K562 (cell line): Measurements from ENCODE around the gene SYMPK. TPM values are rescaled to one million over a fixed set of nuclear protein-coding genes. Genes with fewer than 3 reads are reported as not detected.
A peak's percentile ranks its signal among the peaks of the same experiment; 100 is the strongest.

Experiments used
- BRD9 ChIP-seq: fragments of 450-650 bp; IDR thresholded peaks from 2 replicates; pipeline ENCODE4 v1.6.1; 2018; ENCODE audit warnings: low read depth; ENCODE audit not compliant: partially characterized antibody
- CREB5 ChIP-seq: fragments of 250-450 bp; sonication (Bioruptor Pico); IDR thresholded peaks from 2 replicates; pipeline ENCODE4 v1.5.0; 2020; ENCODE audit warnings: mild to moderate bottlenecking
- DLX4 ChIP-seq: fragments of 250-450 bp; sonication (Bioruptor Pico); IDR thresholded peaks from 2 replicates; pipeline ENCODE4 v1.6.1; 2021; ENCODE audit warnings: mild to moderate bottlenecking
- E2F1 ChIP-seq: sonication (generic); formaldehyde crosslinking; IDR thresholded peaks from 2 replicates; pipeline ENCODE4 v1.8.1; 2023; ENCODE audit warnings: mild to moderate bottlenecking, missing genetic modification reagents, moderate library complexity
- GATA2 ChIP-seq: sonication (generic); formaldehyde crosslinking; IDR thresholded peaks from 2 replicates; pipeline ENCODE4 v1.4.0; 2020; ENCODE audit warnings: mild to moderate bottlenecking, missing genetic modification reagents
- PATZ1 ChIP-seq: fragments of 250-450 bp; sonication (Bioruptor Pico); IDR thresholded peaks from 2 replicates; pipeline ENCODE4 v1.5.0; 2020; ENCODE audit warnings: mild to moderate bottlenecking, borderline replicate concordance
- PRDM10 ChIP-seq: fragments of 450-650 bp; IDR thresholded peaks from 2 replicates; pipeline ENCODE4 v1.6.1; 2018; ENCODE audit not compliant: partially characterized antibody
- TEAD4 ChIP-seq, 2 experiments: sonication (generic) in 1 of 2; formaldehyde crosslinking in 1 of 2; IDR thresholded peaks; 2 replicates each; pipeline versions ENCODE4 v1.6.1 to v1.8.0; 2012 to 2022; ENCODE audit warnings: borderline replicate concordance in 1 of 2, inconsistent platforms in 1 of 2, low read length in 1 of 2, mild to moderate bottlenecking in 1 of 2, missing genetic modification reagents in 1 of 2
- ZFP30 ChIP-seq: fragments of 250-450 bp; sonication (Bioruptor Pico); IDR thresholded peaks from 2 replicates; pipeline ENCODE4 v1.8.0; 2022; ENCODE audit warnings: moderate library complexity, mild to moderate bottlenecking, inconsistent platforms, borderline replicate concordance
- ZNF282 ChIP-seq: sonication (generic); formaldehyde crosslinking; IDR thresholded peaks from 2 replicates; pipeline ENCODE4 v1.8.1; 2023; ENCODE audit warnings: missing genetic modification reagents
- ZNF584 ChIP-seq: fragments of 200-800 bp; sonication (Bioruptor generic); IDR thresholded peaks from 2 replicates; pipeline ENCODE4 v1.6.1; 2016; ENCODE audit warnings: low read depth, mild to moderate bottlenecking, missing genetic modification characterization, missing compliant biosample characterization
- ZSCAN29 ChIP-seq: fragments of 450-650 bp; IDR thresholded peaks from 2 replicates; pipeline ENCODE4 v1.6.1; 2017
- polyA plus RNA-seq, 8 experiments: library from polyadenylated mRNA; depleted of rRNA in 4 of 8; stranded (reverse) in 5 of 8; unstranded in 3 of 8; fragments of >200 nt; fragmentation: Nextera tagmentation in 2 of 8; fragmentation: Illumina TruSeq in 1 of 8; extraction: Ambion mirVana in 2 of 8; extraction: Trizol in 1 of 8; gene quantifications; 2 replicates each; pipeline versions ENCODE4 v1.2.1 to v1.2.3, GENCODE V29; 2011 to 2014; ENCODE audit warnings: inconsistent platforms in 1 of 8, missing spikeins in 1 of 8
- total RNA-seq, 7 experiments: library from RNA; depleted of rRNA in 6 of 7; stranded (reverse); fragments of >200 nt in 6 of 7; fragmentation: Illumina TruSeq in 2 of 7; extraction: Trizol in 2 of 7; gene quantifications; 2 replicates each; pipeline versions ENCODE4 v1.2.1 to v1.2.3, GENCODE V29; 2011 to 2021; ENCODE audit warnings: low replicate concordance in 1 of 7
- TF ChIP-seq, protein P1 (sequence below): fragments of 250-450 bp; sonication (Bioruptor Pico); IDR thresholded peaks from 2 replicates; pipeline ENCODE4 v1.5.0; 2021; ENCODE audit warnings: mild to moderate bottlenecking, borderline replicate concordance

Gene SYMPK
- total and polyA plus RNA-seq, 9 of the 15 experiments (the other 6 are each of a cell fraction or from before 2014, with no cell fraction given) = 0.73 to 95.5 (median 58.4) TPM

DNA sequence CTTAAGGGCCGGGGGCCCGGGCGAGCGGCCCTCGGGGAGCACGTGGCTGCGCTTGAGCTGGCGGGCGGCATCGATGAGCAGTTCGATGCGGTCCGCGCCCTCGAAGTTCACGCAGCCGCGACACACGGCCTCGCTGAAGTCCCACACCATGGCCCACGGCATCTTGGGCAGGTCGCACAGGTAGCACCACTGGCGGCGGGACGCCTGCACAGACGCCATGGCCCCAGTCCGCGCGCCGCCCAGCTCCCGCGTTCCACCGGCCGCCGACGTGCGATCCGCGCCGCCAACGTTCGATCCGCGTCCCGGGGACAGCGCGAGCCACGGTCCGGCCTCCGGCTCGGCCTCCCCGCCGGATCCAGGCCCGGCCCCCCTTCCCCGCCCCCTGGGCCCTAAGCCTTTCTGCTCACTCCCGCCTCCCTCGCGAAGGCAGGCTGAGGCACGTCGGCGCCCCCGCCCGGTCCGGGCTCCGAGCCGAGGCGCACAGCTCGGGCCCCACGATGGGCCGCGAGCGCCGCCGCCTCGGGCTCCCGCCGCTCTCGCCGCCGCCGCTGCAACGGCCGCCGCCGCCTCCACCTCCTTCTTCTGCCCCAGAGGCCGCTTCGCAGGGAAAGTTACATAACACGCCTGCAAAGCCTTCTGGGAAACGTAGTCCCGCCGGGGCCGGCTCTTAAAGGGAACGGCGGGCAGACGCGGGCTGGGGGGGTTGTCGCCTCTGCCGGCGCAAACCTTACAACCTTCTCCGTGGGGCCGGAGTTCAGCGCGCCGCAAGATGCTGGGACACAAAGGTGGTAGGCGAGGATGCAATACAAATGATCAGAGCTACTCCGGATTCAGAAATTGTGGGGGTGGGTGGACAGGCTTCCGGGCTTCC lies 22.8 kb upstream of the SYMPK start, which contains the start of gene IRF2BP1 (continued):
- TF ChIP-seq, protein P1, sequence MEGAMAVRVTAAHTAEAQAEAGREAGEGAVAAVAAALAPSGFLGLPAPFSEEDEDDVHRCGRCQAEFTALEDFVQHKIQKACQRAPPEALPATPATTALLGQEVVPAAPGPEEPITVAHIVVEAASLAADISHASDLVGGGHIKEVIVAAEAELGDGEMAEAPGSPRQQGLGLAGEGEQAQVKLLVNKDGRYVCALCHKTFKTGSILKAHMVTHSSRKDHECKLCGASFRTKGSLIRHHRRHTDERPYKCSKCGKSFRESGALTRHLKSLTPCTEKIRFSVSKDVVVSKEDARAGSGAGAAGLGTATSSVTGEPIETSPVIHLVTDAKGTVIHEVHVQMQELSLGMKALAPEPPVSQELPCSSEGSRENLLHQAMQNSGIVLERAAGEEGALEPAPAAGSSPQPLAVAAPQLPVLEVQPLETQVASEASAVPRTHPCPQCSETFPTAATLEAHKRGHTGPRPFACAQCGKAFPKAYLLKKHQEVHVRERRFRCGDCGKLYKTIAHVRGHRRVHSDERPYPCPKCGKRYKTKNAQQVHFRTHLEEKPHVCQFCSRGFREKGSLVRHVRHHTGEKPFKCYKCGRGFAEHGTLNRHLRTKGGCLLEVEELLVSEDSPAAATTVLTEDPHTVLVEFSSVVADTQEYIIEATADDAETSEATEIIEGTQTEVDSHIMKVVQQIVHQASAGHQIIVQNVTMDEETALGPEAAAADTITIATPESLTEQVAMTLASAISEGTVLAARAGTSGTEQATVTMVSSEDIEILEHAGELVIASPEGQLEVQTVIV (CRISPR knock-in tag) = no peak
- TF ChIP-seq DLX4 (no peak), ZSCAN29 (no peak), PRDM10 (no peak), CREB5 (CRISPR knock-in tag) (no peak), PATZ1 (CRISPR knock-in tag) (no peak), ZNF584 (CRISPR knock-in tag) (no peak), BRD9 (no peak), ZFP30 (CRISPR knock-in tag) (no peak), ZNF282 (CRISPR knock-in tag) (peak; percentile 25; the same call in 1 of the 2 replicates), TEAD4 (IDR thresholded peaks at IDR 0.05; ENCODE audit: low read length) (no peak), TEAD4 (CRISPR knock-in tag; IDR thresholded peaks at IDR 0.05; ENCODE audit: borderline replicate concordance) (no peak), GATA2 (CRISPR knock-in tag) (no peak), E2F1 (CRISPR knock-in tag) (no peak)
